Stromal cell of bone marrow (primary cell): Measurements from ENCODE around the gene UGT1A9.
"Not testable (repeated sequence)": the region's sequence is repeated elsewhere in the genome, so short reads cannot be mapped to it uniquely, and the experiment has no call there.

Experiments used
- DNase-seq: peaks from one replicate; pipeline ENCODE4 v3.0.0-alpha.2; 2012; ENCODE audit warnings: low read depth

Gene UGT1A9

DNA sequence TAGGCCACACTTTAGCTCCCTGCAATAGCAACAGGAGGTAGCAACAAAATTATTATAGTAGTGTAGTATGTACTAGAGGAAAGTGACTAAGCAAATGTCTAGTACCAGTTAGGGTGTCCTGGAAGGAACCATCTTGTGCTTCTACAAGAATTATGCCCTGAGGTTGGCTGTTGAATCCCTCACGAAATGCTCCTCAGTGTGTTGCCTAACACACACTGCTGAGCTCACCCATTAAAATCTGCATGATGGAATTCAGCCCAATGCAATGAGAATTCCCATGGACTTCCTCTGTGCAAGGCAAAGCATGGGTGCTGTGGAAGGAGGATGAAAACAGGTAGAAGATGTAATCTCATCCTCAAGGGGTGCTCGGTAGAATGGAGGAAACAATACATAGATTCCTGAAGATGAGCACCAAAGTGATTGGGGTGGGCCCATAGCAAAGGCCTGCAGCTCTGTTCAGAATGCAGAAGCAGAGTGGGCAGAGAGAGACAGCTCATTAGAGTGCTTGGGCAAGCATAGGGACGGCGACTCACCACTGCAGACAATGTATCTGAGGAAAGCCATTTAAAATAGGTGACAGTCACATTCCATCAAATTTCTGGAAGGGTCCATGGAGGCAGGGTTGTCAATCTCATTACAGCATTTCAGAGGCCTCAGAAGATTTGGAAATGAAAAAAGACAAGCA lies 8.8 kb downstream of the UGT1A9 start:
- DNase-seq, result no peak

DNA sequence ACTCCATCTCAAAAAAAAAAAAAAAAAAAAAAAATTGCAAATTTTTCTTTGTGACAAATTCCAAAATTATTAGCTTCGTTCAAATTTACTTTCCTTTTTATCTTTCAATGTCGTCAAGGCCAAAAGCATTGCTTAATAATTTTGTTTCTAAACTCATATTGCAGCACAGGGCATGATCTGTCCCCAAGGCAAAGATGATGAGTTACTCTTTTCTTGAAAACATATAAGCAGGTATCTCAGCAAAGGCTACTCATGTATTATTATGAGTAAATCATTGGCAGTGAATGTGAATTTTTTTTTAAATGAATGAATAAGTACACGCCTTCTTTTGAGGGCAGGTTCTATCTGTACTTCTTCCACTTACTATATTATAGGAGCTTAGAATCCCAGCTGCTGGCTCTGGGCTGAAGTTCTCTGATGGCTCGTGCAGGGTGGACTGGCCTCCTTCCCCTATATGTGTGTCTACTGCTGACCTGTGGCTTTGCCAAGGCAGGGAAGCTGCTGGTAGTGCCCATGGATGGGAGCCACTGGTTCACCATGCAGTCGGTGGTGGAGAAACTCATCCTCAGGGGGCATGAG lies 9.9 kb downstream of the UGT1A9 start, which contains the start of gene UGT1A7:
UGT1A7 (plus strand) TSS at position 381 of the 579 bp plus-strand sequence; CDS start at position 418, 37 bp downstream.
- no peak for DNase-seq

- no peak for DNase-seq
Observed at GRCh38 chr2:233684640-233685039, 12.9 kb downstream of the UGT1A9 start.

GRCh38 chr2:233686928-233687327 lies 15.2 kb downstream of the UGT1A9 start:
- DNase-seq, result no peak

DNA sequence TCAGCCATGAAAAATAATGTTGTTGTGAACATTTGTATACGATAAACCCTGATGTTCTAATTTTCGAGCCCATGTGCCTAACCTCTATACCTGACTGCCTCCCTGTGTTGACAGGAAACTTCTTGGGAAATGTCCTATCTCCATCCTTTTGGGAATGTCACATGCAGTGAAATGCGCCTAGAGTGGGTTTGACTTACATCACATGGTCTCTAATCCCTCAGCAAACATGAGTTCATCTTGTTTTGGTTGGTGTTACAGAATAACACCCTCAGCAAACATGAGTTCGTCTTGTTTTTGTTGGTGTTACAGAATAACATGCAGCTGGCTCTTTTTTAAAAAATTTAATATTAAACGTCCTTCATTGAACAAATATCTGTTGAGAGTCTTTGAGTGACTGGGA lies 16.6 kb downstream of the UGT1A9 start:
- no peak for DNase-seq

GRCh38 chr2:233689031-233689430 lies 17.3 kb downstream of the UGT1A9 start:
- no peak for DNase-seq

GRCh38 chr2:233689501-233689900 lies 17.8 kb downstream of the UGT1A9 start:
- DNase-seq, result no peak

DNA sequence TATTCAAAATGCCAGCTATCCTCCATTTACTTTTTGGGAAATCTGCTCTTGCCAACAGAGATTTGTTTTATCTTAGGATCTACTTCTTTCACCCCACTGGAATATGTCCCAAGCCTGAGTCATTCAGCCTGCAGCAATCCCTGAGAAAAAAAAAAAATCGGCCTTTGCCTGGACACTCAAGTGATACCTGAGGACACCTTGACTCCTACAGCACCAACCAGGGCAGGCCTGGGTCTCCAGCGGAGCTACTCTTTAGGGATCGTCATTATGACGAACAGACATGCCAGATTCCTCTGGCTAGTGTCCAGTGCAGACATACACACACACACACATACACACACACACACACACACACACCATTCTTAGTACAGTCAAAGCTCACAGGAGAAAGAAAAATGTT lies 18.7 kb downstream of the UGT1A9 start:
- DNase-seq, result no peak

- no peak for DNase-seq
Observed at GRCh38 chr2:233691443-233692433, 20.0 kb downstream of the UGT1A9 start.

GRCh38 chr2:233692648-233693047 lies 20.9 kb downstream of the UGT1A9 start, which contains the start of gene UGT1A6:
UGT1A6 (plus strand) TSS chr2:233692890; CDS start chr2:233693005, 115 bp downstream.
- no peak for DNase-seq

GRCh38 chr2:233693963-233694362 lies 22.3 kb downstream of the UGT1A9 start:
- no peak for DNase-seq

DNA sequence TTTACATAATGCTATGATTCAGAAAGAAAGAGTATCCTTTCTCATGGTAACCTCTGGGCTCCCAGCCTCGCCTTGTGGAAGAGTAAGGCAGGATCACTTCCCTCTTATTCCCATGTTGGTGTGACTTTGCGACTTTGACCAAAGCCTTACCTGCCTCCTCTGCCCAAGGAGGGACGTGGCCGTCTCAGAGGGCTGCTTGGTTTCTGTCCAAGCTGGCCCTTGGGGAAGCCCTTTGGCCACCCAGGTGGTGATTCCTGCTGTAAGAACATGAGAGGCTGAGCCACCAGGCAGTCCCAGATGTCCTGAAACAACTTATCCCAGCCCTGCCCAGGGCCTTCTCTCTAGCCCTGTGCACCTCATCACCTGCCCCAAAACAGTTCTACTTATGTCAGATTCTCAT lies 27.0 kb downstream of the UGT1A9 start:
- DNase-seq, result no peak

- DNase-seq, result no peak
Observed at GRCh38 chr2:233699424-233700027, 27.8 kb downstream of the UGT1A9 start.

- peak; percentile 53 for DNase-seq
Observed at GRCh38 chr2:233700028-233700635, 28.4 kb downstream of the UGT1A9 start.

GRCh38 chr2:233700842-233701241 lies 29.1 kb downstream of the UGT1A9 start:
- DNase-seq, result not testable (repeated sequence)

- no peak for DNase-seq
Observed at GRCh38 chr2:233702238-233702637, 30.5 kb downstream of the UGT1A9 start.

GRCh38 chr2:233705911-233706506 lies 34.3 kb downstream of the UGT1A9 start:
- no peak for DNase-seq

DNA sequence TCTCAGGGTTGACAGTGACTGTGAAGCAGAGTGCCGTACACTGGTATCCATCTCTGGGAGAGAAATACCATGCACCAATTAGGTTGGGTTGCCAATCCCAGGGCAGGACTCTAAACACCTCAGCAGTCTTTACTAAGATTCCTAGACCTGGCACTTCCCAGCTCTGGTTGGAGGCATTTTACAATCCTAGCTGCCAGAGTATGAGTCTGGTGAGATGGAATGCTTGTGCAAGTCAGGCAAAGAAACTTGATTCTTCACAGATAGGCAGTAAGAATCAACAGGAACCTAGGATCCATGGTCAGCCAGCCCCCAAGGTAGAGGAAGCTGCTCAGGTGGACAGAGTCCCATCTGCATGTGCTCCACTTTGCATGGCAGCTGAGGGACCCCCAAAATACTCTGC lies 35.0 kb downstream of the UGT1A9 start:
- no peak for DNase-seq

GRCh38 chr2:233707940-233708644 lies 36.4 kb downstream of the UGT1A9 start:
- no peak for DNase-seq

GRCh38 chr2:233708942-233709341 lies 37.2 kb downstream of the UGT1A9 start:
- DNase-seq, result no peak
